SK-N-SH (cell line): ENCODE results near the gene PCOLCE2. TPM values are rescaled to one million over a fixed set of nuclear protein-coding genes. Genes with fewer than 3 reads are reported as not detected.

ENCODE experiments used
- CTCF ChIA-PET: fragments of 300-600, 350-600 bp; formaldehyde crosslinking; extraction: SDS; loops from one replicate; lab custom pipeline; 2021; lab: Yijun Ruan, JAX
- POLR2A ChIA-PET: fragments of 350-600 bp; sonication (Branson Sonifier 250); formaldehyde crosslinking; extraction: SDS; loops from one replicate; lab custom pipeline; 2020; ENCODE audit warnings: antibody characterized with exemption, inconsistent platforms; lab: Yijun Ruan, JAX
- DNase-seq: peaks from one replicate; pipeline ENCODE4 v3.0.0; 2012
- H2AFZ ChIP-seq: fragments of 200-600 bp; sonication (generic); 2 replicates; pipeline ENCODE4 v1.8.1; 2016; ENCODE audit warnings: antibody characterized with exemption, mild to moderate bottlenecking, low read depth
- H3F3A ChIP-seq: fragments of 200-600 bp; sonication (generic); replicated peaks from 2 replicates; pipeline ENCODE3; 2016; ENCODE audit warnings: antibody characterized with exemption, mild to moderate bottlenecking; ENCODE audit not compliant: insufficient read depth
- H3K27ac ChIP-seq, 2 experiments: fragments of 200-500 bp in 1 of 2; fragments of 200-600 bp in 1 of 2; sonication (Bioruptor generic) in 1 of 2; sonication (generic), shearing (Covaris generic) in 1 of 2; 2 replicates each; pipeline versions ENCODE4 v1.5.1 to v1.6.1; 2014 to 2016; ENCODE audit warnings: low read depth in 2 of 2, inconsistent platforms in 1 of 2, low read length in 1 of 2, mild to moderate bottlenecking in 1 of 2, mixed read lengths in 1 of 2
- H3K27me3 ChIP-seq: fragments of 200-600 bp; sonication (generic), shearing (Covaris generic); 2 replicates; pipeline ENCODE4 v1.6.1; 2016; ENCODE audit warnings: mixed run types; ENCODE audit not compliant: insufficient read depth
- H3K36me3 ChIP-seq, 2 experiments: fragments of 200-500 bp in 1 of 2; fragments of 200-600 bp in 1 of 2; sonication (Bioruptor generic) in 1 of 2; sonication (generic) in 1 of 2; replicated peaks in 1 of 2; 2 replicates each; pipeline versions ENCODE3 to v1.5.1; 2014 to 2016; ENCODE audit warnings: low read length in 1 of 2, mild to moderate bottlenecking in 1 of 2; ENCODE audit not compliant: insufficient read depth in 2 of 2, control insufficient read depth in 1 of 2
- H3K4me1 ChIP-seq, 2 experiments: fragments of 200-500 bp in 1 of 2; fragments of 200-600 bp in 1 of 2; sonication (Bioruptor generic) in 1 of 2; sonication (generic), shearing (Covaris generic) in 1 of 2; 2 replicates each; pipeline versions ENCODE4 v1.5.1 to v1.6.1; 2014 to 2016; ENCODE audit warnings: low read depth in 1 of 2, low read length in 1 of 2, mixed run types in 1 of 2; ENCODE audit not compliant: insufficient read depth in 2 of 2, control insufficient read depth in 1 of 2
- H3K4me2 ChIP-seq: fragments of 200-600 bp; sonication (generic), shearing (Covaris generic); 2 replicates; pipeline ENCODE4 v1.6.1; 2017; ENCODE audit warnings: mixed run types
- H3K4me3 ChIP-seq, 2 experiments: fragments of 200-500 bp in 1 of 2; fragments of 200-600 bp in 1 of 2; sonication (Bioruptor generic) in 1 of 2; sonication (generic), shearing (Covaris generic) in 1 of 2; 2 replicates each; pipeline versions ENCODE4 v1.5.1 to v1.8.1; 2014 to 2016; ENCODE audit warnings: low read depth in 2 of 2, inconsistent platforms in 1 of 2, low read length in 1 of 2, mild to moderate bottlenecking in 1 of 2, mixed read lengths in 1 of 2, moderate library complexity in 1 of 2
- H3K79me2 ChIP-seq: fragments of 200-600 bp; sonication (generic); 2 replicates; pipeline ENCODE4 v1.8.1; 2017; ENCODE audit warnings: mild to moderate bottlenecking; ENCODE audit not compliant: insufficient read depth
- H3K9ac ChIP-seq: fragments of 200-600 bp; sonication (generic); 2 replicates; pipeline ENCODE4 v1.6.1; 2017; ENCODE audit warnings: mixed run types
- H3K9me2 ChIP-seq: fragments of 200-600 bp; sonication (generic); 2 replicates; pipeline ENCODE4 v1.6.1; 2017; ENCODE audit warnings: mixed run types
- H3K9me3 ChIP-seq: fragments of 200-600 bp; sonication (generic); 2 replicates; pipeline ENCODE4 v1.6.1; 2017; ENCODE audit warnings: mixed run types, mild to moderate bottlenecking, moderate library complexity
- H4K20me1 ChIP-seq: fragments of 200-600 bp; sonication (generic); 2 replicates; pipeline ENCODE4 v1.6.1; 2017; ENCODE audit warnings: mild to moderate bottlenecking, mixed run types; ENCODE audit not compliant: insufficient read depth
- ELF1 ChIP-seq: IDR thresholded peaks from 2 replicates; pipeline ENCODE4 v1.4.0; 2012
- EP300 ChIP-seq, 2 experiments: IDR thresholded peaks; 2 replicates each; pipeline versions ENCODE4 v1.4.0 to v1.6.1; 2012; ENCODE audit warnings: borderline replicate concordance in 1 of 2, low read depth in 1 of 2, low read length in 1 of 2
- FOSL2 ChIP-seq: IDR thresholded peaks from 2 replicates; pipeline ENCODE4 v1.4.0; 2012; ENCODE audit warnings: low read depth, mild to moderate bottlenecking, moderate library complexity, borderline replicate concordance
- GATA2 ChIP-seq: sonication (generic); formaldehyde crosslinking; IDR thresholded peaks from 2 replicates; pipeline ENCODE4 v1.5.0; 2020; ENCODE audit warnings: mild to moderate bottlenecking, missing genetic modification reagents
- JUND ChIP-seq: IDR thresholded peaks from 2 replicates; pipeline ENCODE4 v1.4.0; 2012
- RXRA ChIP-seq: IDR thresholded peaks from 2 replicates; pipeline ENCODE4 v1.4.0; 2012; ENCODE audit warnings: low read depth, mild to moderate bottlenecking, borderline replicate concordance
- SIN3A ChIP-seq: IDR thresholded peaks from 2 replicates; pipeline ENCODE4 v1.6.1; 2012; ENCODE audit warnings: low read depth, mild to moderate bottlenecking, low read length, moderate library complexity, borderline replicate concordance
- SMC3 ChIP-seq: IDR thresholded peaks from 2 replicates; pipeline ENCODE4 v1.6.1; 2012; ENCODE audit warnings: low read depth, low read length, improper control_type of control experiment
- TAF1 ChIP-seq: IDR thresholded peaks from 2 replicates; pipeline ENCODE4 v1.6.1; 2012; ENCODE audit warnings: low read depth, mild to moderate bottlenecking, low read length, moderate library complexity, borderline replicate concordance
- TCF12 ChIP-seq: IDR thresholded peaks from 2 replicates; pipeline ENCODE4 v1.4.0; 2012
- TEAD4 ChIP-seq: IDR thresholded peaks from 2 replicates; pipeline ENCODE4 v1.4.0; 2012; ENCODE audit warnings: mild to moderate bottlenecking, borderline replicate concordance; ENCODE audit not compliant: insufficient read depth
- WGBS: methylation state at CpG from one replicate; pipeline ENCODE4 v1.1.6; 2017; ENCODE audit warnings: low lambda C conversion rate; 5-methylcytosine and 5-hydroxymethylcytosine counted together
- polyA plus RNA-seq, 3 experiments: library from polyadenylated mRNA; depleted of rRNA; stranded (reverse); fragments of >200 nt; gene quantifications; 2 replicates each; pipeline ENCODE4 v1.2.3, GENCODE V29; 2012
- TF ChIP-seq, protein P1 (sequence below): IDR thresholded peaks from 2 replicates; pipeline ENCODE4 v1.4.0; 2012; ENCODE audit warnings: low read depth, borderline replicate concordance
- TF ChIP-seq, protein P2 (sequence below): IDR thresholded peaks from 2 replicates; pipeline ENCODE4 v1.6.1; 2012; ENCODE audit warnings: mild to moderate bottlenecking, low read depth, low read length, moderate library complexity
- TF ChIP-seq, protein P3 (sequence below): fragments of 200-600 bp; sonication (generic); IDR thresholded peaks from 2 replicates; pipeline ENCODE4 v1.6.1; 2017; ENCODE audit warnings: antibody characterized with exemption, mild to moderate bottlenecking, moderate library complexity
- TF ChIP-seq, protein P4 (sequence below): IDR thresholded peaks from 2 replicates; pipeline ENCODE4 v1.4.0; 2012; ENCODE audit warnings: low read depth, borderline replicate concordance

Gene PCOLCE2
- polyA plus RNA-seq, 1 of the 3 experiments (the other 2 are of a cell fraction), result 22.2 TPM

DNA sequence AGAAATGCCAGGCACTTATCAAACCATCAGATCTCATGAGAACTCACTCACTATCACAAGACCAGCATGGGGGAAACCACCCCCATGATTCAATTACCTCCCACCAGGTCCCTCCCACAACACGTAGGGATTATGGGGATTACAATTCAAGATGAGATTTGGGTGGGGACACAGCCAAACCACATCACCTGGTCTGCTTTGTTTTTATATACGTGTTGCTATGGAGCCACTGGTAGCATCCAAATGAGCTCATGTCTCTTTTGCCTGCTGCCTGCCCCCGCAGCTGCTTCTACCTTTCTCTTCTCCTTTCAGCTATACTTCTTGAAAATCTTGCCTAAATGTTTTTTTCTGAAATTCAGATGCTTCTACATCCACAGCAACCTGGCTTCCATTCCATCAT lies 26.8 kb upstream of the PCOLCE2 start:
- WGBS, result 58% methylated on average over 3 of the region's 3 CpGs
- H3K9me3 ChIP-seq, result no peaks in the 10 kb centered on the region
- CTCF ChIA-PET, result no interaction called here

DNA sequence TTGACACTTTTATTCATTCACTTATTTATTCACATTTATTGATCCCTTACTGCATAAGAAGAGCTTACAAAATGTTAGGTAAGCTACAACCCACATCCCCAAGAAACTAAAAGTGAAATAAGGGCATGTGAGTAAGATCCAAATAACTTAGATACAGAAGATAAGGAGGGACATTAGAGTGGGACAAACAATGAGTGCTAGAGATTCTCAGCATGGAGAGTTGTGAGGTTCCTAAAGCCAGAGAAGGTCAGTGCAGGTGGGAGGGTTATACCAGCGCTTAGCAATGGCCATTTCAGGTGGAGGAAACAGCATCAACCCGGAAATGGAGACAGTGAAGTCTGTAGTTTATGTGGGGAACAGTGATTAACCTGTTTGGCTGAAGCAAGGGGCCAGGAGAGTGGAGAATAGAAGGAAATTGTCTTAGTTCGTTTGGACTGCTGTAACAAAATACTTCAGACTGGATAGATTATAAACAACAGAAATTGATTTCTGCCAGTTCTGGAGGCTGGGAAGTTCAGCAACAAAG lies 25.5 kb upstream of the PCOLCE2 start:
- Histone ChIP-seq H3K9ac (no peak overlapping the region), H3K4me1 (peaks cover 0 to 10% of the 10 kb centered on the region in 2 experiments; a peak in 2 of 4 replicates), H3K4me2 (no peak overlapping the region), H3K9me3 (no peaks in the 10 kb centered on the region), H3K36me3 (no peaks in the 10 kb centered on the region), H3K4me3 (no peak overlapping the region)
- 6% methylated on average over 3 of the region's 3 CpGs for WGBS
- TF ChIP-seq TCF12 (no peak), JUND (no peak), TEAD4 (no peak), EP300 (IDR thresholded peaks at IDR 0.05; ENCODE audit: borderline replicate concordance in 1 of 2, low read depth in 1 of 2, low read length in 1 of 2) (no peak), TAF1 (no peak), SIN3A (no peak), FOSL2 (no peak), GATA2 (CRISPR knock-in tag) (no peak), SMC3 (no peak), RXRA (no peak)
- TF ChIP-seq, protein P1, sequence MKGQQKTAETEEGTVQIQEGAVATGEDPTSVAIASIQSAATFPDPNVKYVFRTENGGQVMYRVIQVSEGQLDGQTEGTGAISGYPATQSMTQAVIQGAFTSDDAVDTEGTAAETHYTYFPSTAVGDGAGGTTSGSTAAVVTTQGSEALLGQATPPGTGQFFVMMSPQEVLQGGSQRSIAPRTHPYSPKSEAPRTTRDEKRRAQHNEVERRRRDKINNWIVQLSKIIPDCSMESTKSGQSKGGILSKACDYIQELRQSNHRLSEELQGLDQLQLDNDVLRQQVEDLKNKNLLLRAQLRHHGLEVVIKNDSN, result no peak
- TF ChIP-seq, protein P2, sequence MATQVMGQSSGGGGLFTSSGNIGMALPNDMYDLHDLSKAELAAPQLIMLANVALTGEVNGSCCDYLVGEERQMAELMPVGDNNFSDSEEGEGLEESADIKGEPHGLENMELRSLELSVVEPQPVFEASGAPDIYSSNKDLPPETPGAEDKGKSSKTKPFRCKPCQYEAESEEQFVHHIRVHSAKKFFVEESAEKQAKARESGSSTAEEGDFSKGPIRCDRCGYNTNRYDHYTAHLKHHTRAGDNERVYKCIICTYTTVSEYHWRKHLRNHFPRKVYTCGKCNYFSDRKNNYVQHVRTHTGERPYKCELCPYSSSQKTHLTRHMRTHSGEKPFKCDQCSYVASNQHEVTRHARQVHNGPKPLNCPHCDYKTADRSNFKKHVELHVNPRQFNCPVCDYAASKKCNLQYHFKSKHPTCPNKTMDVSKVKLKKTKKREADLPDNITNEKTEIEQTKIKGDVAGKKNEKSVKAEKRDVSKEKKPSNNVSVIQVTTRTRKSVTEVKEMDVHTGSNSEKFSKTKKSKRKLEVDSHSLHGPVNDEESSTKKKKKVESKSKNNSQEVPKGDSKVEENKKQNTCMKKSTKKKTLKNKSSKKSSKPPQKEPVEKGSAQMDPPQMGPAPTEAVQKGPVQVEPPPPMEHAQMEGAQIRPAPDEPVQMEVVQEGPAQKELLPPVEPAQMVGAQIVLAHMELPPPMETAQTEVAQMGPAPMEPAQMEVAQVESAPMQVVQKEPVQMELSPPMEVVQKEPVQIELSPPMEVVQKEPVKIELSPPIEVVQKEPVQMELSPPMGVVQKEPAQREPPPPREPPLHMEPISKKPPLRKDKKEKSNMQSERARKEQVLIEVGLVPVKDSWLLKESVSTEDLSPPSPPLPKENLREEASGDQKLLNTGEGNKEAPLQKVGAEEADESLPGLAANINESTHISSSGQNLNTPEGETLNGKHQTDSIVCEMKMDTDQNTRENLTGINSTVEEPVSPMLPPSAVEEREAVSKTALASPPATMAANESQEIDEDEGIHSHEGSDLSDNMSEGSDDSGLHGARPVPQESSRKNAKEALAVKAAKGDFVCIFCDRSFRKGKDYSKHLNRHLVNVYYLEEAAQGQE, result no peak
- TF ChIP-seq, protein P3, sequence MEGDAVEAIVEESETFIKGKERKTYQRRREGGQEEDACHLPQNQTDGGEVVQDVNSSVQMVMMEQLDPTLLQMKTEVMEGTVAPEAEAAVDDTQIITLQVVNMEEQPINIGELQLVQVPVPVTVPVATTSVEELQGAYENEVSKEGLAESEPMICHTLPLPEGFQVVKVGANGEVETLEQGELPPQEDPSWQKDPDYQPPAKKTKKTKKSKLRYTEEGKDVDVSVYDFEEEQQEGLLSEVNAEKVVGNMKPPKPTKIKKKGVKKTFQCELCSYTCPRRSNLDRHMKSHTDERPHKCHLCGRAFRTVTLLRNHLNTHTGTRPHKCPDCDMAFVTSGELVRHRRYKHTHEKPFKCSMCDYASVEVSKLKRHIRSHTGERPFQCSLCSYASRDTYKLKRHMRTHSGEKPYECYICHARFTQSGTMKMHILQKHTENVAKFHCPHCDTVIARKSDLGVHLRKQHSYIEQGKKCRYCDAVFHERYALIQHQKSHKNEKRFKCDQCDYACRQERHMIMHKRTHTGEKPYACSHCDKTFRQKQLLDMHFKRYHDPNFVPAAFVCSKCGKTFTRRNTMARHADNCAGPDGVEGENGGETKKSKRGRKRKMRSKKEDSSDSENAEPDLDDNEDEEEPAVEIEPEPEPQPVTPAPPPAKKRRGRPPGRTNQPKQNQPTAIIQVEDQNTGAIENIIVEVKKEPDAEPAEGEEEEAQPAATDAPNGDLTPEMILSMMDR, result no peak
- TF ChIP-seq, all 33 proteins: peak for 0
- no peaks in the 10 kb centered on the region for H3K9me2 ChIP-seq
- ChIA-PET POLR2A (no interaction called here), CTCF (no interaction called here)
- H3F3A ChIP-seq, result peaks cover 16% of the 10 kb centered on the region
- H4K20me1 ChIP-seq, result no peaks in the 10 kb centered on the region
- no peak overlapping the region for H3K27ac ChIP-seq
- no peaks in the 10 kb centered on the region for H3K27me3 ChIP-seq
- no peak for DNase-seq
- H3K79me2 ChIP-seq, result no peaks in the 10 kb centered on the region
- no peak overlapping the region for H2AFZ ChIP-seq

More for the DNA sequence above, 26.8 kb upstream of the PCOLCE2 start:
- no peak overlapping the region for H3K27ac ChIP-seq
- H3K79me2 ChIP-seq, result no peaks in the 10 kb centered on the region
- H2AFZ ChIP-seq, result no peak overlapping the region
- POLR2A ChIA-PET, result no interaction called here
- no peaks in the 10 kb centered on the region for H3K9me2 ChIP-seq
- H3K9ac ChIP-seq, result no peak overlapping the region
- H3K27me3 ChIP-seq, result no peaks in the 10 kb centered on the region
- DNase-seq, result no peak
- no peak for TF ChIP-seq ELF1
- TF ChIP-seq, protein P4, sequence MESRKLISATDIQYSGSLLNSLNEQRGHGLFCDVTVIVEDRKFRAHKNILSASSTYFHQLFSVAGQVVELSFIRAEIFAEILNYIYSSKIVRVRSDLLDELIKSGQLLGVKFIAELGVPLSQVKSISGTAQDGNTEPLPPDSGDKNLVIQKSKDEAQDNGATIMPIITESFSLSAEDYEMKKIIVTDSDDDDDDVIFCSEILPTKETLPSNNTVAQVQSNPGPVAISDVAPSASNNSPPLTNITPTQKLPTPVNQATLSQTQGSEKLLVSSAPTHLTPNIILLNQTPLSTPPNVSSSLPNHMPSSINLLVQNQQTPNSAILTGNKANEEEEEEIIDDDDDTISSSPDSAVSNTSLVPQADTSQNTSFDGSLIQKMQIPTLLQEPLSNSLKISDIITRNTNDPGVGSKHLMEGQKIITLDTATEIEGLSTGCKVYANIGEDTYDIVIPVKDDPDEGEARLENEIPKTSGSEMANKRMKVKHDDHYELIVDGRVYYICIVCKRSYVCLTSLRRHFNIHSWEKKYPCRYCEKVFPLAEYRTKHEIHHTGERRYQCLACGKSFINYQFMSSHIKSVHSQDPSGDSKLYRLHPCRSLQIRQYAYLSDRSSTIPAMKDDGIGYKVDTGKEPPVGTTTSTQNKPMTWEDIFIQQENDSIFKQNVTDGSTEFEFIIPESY, result no peak
- TF ChIP-seq, all 33 proteins: peak for 0
- no peak overlapping the region for H3K4me2 ChIP-seq
- peaks cover 0 to 10% of the 10 kb centered on the region in 2 experiments; a peak in 2 of 4 replicates for H3K4me1 ChIP-seq
- H3F3A ChIP-seq, result peaks cover 16% of the 10 kb centered on the region
- H4K20me1 ChIP-seq, result no peaks in the 10 kb centered on the region
- H3K36me3 ChIP-seq, result no peaks in the 10 kb centered on the region
- H3K4me3 ChIP-seq, result no peak overlapping the region
